Naive thymus-derived CD8-positive, alpha-beta T cell (primary cell): ENCODE results near the gene ST7. TPM values are rescaled to one million over a fixed set of nuclear protein-coding genes. Genes with fewer than 3 reads are reported as not detected.
A peak's percentile ranks its signal among the peaks of the same experiment; 100 is the strongest.
"Not testable (repeated sequence)": the region's sequence is repeated elsewhere in the genome, so short reads cannot be mapped to it uniquely, and the experiment has no call there.

Experiments used
- ATAC-seq, 2 donors: fragments of 150-1000 bp; cut with Tn5 transposase in 1 of 2; sonication (Bioruptor Pico), chemical (Tn5 transposase) in 1 of 2; 1 replicate in 1 of 2; 2 replicates in 1 of 2; pipeline ENCODE4 v1.10.0; 2021; ENCODE audit warnings: mild to moderate bottlenecking in 2 of 2, moderate library complexity in 2 of 2
- POLR2A ChIA-PET: fragments of 350-600 bp; sonication (Branson Sonifier 250); formaldehyde crosslinking; loops from one replicate; lab custom pipeline; 2021; ENCODE audit warnings: antibody characterized with exemption; lab: Charles Lee
- DNase-seq, 10 donors: peaks; one replicate each; pipeline versions ENCODE4 v3.0.0 to v3.0.0-alpha.2; 2020 to 2022
- H3K27ac Mint-ChIP-seq, 10 donors: one replicate each; pipeline ENCODE4 v1.8.0; 2020 to 2022; ENCODE audit warnings: mild to moderate bottlenecking in 10 of 10, mixed read lengths in 10 of 10, moderate library complexity in 4 of 10, inconsistent platforms in 1 of 10
- H3K27me3 Mint-ChIP-seq, 5 donors: one replicate each; pipeline ENCODE4 v1.8.0; 2021 to 2022; ENCODE audit warnings: mixed read lengths in 5 of 5
- H3K36me3 Mint-ChIP-seq, 3 donors: one replicate each; pipeline ENCODE4 v1.8.0; 2020 to 2022; ENCODE audit warnings: mixed read lengths in 3 of 3, mild to moderate bottlenecking in 2 of 3, inconsistent platforms in 1 of 3
- H3K4me1 Mint-ChIP-seq, 4 donors: one replicate each; pipeline ENCODE4 v1.8.0; 2021 to 2022; ENCODE audit warnings: mixed read lengths in 4 of 4
- H3K4me3 Mint-ChIP-seq, 10 donors: one replicate each; pipeline ENCODE4 v1.8.0; 2020 to 2022; ENCODE audit warnings: mild to moderate bottlenecking in 10 of 10, mixed read lengths in 10 of 10, moderate library complexity in 6 of 10, inconsistent platforms in 1 of 10
- H3K9me3 Mint-ChIP-seq, 9 donors: one replicate each; pipeline ENCODE4 v1.8.0; 2020 to 2022; ENCODE audit warnings: mixed read lengths in 9 of 9, mild to moderate bottlenecking in 3 of 9, inconsistent platforms in 1 of 9, moderate library complexity in 1 of 9
- polyA plus RNA-seq, 3 donors: library from polyadenylated mRNA; unstranded; fragments of 300-500 nt; fragmentation: Illumina TruSeq; gene quantifications; one replicate each; pipeline ENCODE4 v1.2.3, GENCODE V29; 2021
- total RNA-seq, 8 experiments: library from RNA in 2 of 8; stranded (reverse) in 2 of 8; gene quantifications; one replicate each; pipeline ENCODE4 v1.2.3 and lab custom pipeline; 2021 to 2026

ST7 gene
- total and polyA plus RNA-seq, 5 experiments from 2014 or later = 1.3 to 5.3 (median 3.0) TPM

GRCh38 chr7:117114272-117114671, 161.0 kb downstream of the ST7 start:
- DNase-seq (no peak), ATAC-seq (no peak)
- POLR2A ChIA-PET = no interaction called here
- Mint-ChIP-seq H3K27me3 (no peaks in the 10 kb centered on the region), H3K27ac (no peak overlapping the region), H3K36me3 (peaks cover 0 to 2% (median 2%) of the 10 kb centered on the region in 3 donors), H3K4me3 (no peak overlapping the region), H3K4me1 (peaks cover 6 to 20% (median 16%) of the 10 kb centered on the region in 4 donors), H3K9me3 (no peaks in the 10 kb centered on the region)

GRCh38 chr7:117116211-117116610, 162.9 kb downstream of the ST7 start:
- ATAC-seq (no peak), DNase-seq (no peak)
- peaks cover 0 to 6% (median 3%) of the 10 kb centered on the region in 4 donors for H3K4me1 Mint-ChIP-seq
- no peaks in the 10 kb centered on the region for H3K27me3 Mint-ChIP-seq
- POLR2A ChIA-PET = no interaction called here
- no peak overlapping the region for H3K27ac Mint-ChIP-seq
- no peaks in the 10 kb centered on the region for H3K9me3 Mint-ChIP-seq
- no peak overlapping the region for H3K4me3 Mint-ChIP-seq
- H3K36me3 Mint-ChIP-seq = peaks cover 0 to 2% (median 2%) of the 10 kb centered on the region in 3 donors

- no peak for DNase-seq
- H3K4me1 Mint-ChIP-seq = no peaks in the 10 kb centered on the region
- H3K4me3 Mint-ChIP-seq = no peak overlapping the region
- POLR2A ChIA-PET = no interaction called here
- peaks cover 0 to 2% (median 2%) of the 10 kb centered on the region in 3 donors for H3K36me3 Mint-ChIP-seq
- no peaks in the 10 kb centered on the region for H3K9me3 Mint-ChIP-seq
- H3K27me3 Mint-ChIP-seq = no peaks in the 10 kb centered on the region
- no peak overlapping the region for H3K27ac Mint-ChIP-seq
- no peak for ATAC-seq
Observed at GRCh38 chr7:117117172-117117571, 163.9 kb downstream of the ST7 start.

- no peak overlapping the region for H3K4me3 Mint-ChIP-seq
- no peaks in the 10 kb centered on the region for H3K4me1 Mint-ChIP-seq
- POLR2A ChIA-PET = no interaction called here
- H3K9me3 Mint-ChIP-seq = no peaks in the 10 kb centered on the region
- DNase-seq = no peak
- H3K36me3 Mint-ChIP-seq = peaks cover 0 to 2% (median 0%) of the 10 kb centered on the region in 3 donors
- H3K27me3 Mint-ChIP-seq = no peaks in the 10 kb centered on the region
- no peak for ATAC-seq
- H3K27ac Mint-ChIP-seq = no peak overlapping the region
Observed at GRCh38 chr7:117118579-117119180, 165.4 kb downstream of the ST7 start.

GRCh38 chr7:117119192-117119924, 166.1 kb downstream of the ST7 start:
- no peak overlapping the region for H3K4me3 Mint-ChIP-seq
- POLR2A ChIA-PET = interaction anchor here (0.7 kb wide), 1 partner anchor 1028 kb away, joined by 3 read pairs; no protein-coding TSS in a partner anchor
- no peaks in the 10 kb centered on the region for H3K27me3 Mint-ChIP-seq
- DNase-seq (peak; percentile 53 to 88 (median 70)), ATAC-seq (peak in 1 of 2 donors; percentile 43)
- peaks cover 0 to 2% (median 0%) of the 10 kb centered on the region in 3 donors for H3K36me3 Mint-ChIP-seq
- H3K27ac Mint-ChIP-seq = no peak overlapping the region
- H3K4me1 Mint-ChIP-seq = no peaks in the 10 kb centered on the region
- H3K9me3 Mint-ChIP-seq = no peaks in the 10 kb centered on the region

GRCh38 chr7:117120321-117120720, 167.0 kb downstream of the ST7 start:
- H3K4me3 Mint-ChIP-seq, H3K27ac Mint-ChIP-seq, H3K9me3 Mint-ChIP-seq, DNase-seq, H3K36me3 Mint-ChIP-seq, H3K27me3 Mint-ChIP-seq, ATAC-seq, H3K4me1 Mint-ChIP-seq: not testable (repeated sequence)
- POLR2A ChIA-PET = interaction anchor here (0.7 kb wide), 1 partner anchor 1027 kb away, joined by 3 read pairs; no protein-coding TSS in a partner anchor

GRCh38 chr7:117122036-117122435, 168.7 kb downstream of the ST7 start:
- H3K27me3 Mint-ChIP-seq, ATAC-seq, H3K27ac Mint-ChIP-seq, DNase-seq, H3K4me3 Mint-ChIP-seq, H3K36me3 Mint-ChIP-seq, H3K9me3 Mint-ChIP-seq, POLR2A ChIA-PET, H3K4me1 Mint-ChIP-seq: not testable (repeated sequence)

- Mint-ChIP-seq H3K9me3 (no peaks in the 10 kb centered on the region), H3K36me3 (no peaks in the 10 kb centered on the region), H3K27me3 (peaks cover 0 to 1% (median 0%) of the 10 kb centered on the region in 5 donors), H3K27ac (no peak overlapping the region), H3K4me3 (no peak overlapping the region), H3K4me1 (peaks cover 0 to 2% (median 0%) of the 10 kb centered on the region in 4 donors)
- no peak for DNase-seq
- POLR2A ChIA-PET = no interaction called here
- no peak for ATAC-seq
Observed at GRCh38 chr7:117122536-117122935, 169.2 kb downstream of the ST7 start.

GRCh38 chr7:117123311-117123926, 170.1 kb downstream of the ST7 start:
- DNase-seq = no peak
- Mint-ChIP-seq H3K4me3 (no peak overlapping the region), H3K27me3 (peaks cover 0 to 1% (median 0%) of the 10 kb centered on the region in 5 donors), H3K4me1 (peaks cover 0 to 2% (median 0%) of the 10 kb centered on the region in 4 donors), H3K9me3 (no peaks in the 10 kb centered on the region), H3K36me3 (no peaks in the 10 kb centered on the region), H3K27ac (peak overlapping the region in 1 of 10 donors; percentile 58)
- no peak for ATAC-seq
- POLR2A ChIA-PET = no interaction called here

GRCh38 chr7:117124591-117125220, 171.4 kb downstream of the ST7 start:
- DNase-seq (peak in 1 of 10 donors; percentile 23), ATAC-seq (no peak)
- Mint-ChIP-seq H3K4me3 (no peak overlapping the region), H3K36me3 (no peaks in the 10 kb centered on the region), H3K27me3 (peaks cover 0 to 1% (median 0%) of the 10 kb centered on the region in 5 donors), H3K27ac (no peak overlapping the region), H3K4me1 (peaks cover 0 to 2% (median 0%) of the 10 kb centered on the region in 4 donors), H3K9me3 (no peaks in the 10 kb centered on the region)
- POLR2A ChIA-PET = no interaction called here

GRCh38 chr7:117126676-117127075, 173.4 kb downstream of the ST7 start:
- H3K36me3 Mint-ChIP-seq = no peaks in the 10 kb centered on the region
- H3K27ac Mint-ChIP-seq = peak overlapping the region in 1 of 10 donors; percentile 3
- POLR2A ChIA-PET = no interaction called here
- peaks cover 0 to 2% (median 0%) of the 10 kb centered on the region in 4 donors for H3K4me1 Mint-ChIP-seq
- peaks cover 0 to 1% (median 0%) of the 10 kb centered on the region in 5 donors for H3K27me3 Mint-ChIP-seq
- H3K4me3 Mint-ChIP-seq = no peak overlapping the region
- DNase-seq = no peak
- ATAC-seq = no peak
- H3K9me3 Mint-ChIP-seq = no peaks in the 10 kb centered on the region

GRCh38 chr7:117127585-117128168, 174.4 kb downstream of the ST7 start:
- ATAC-seq (peak; percentile 48 to 49), DNase-seq (peak; percentile 2 to 76 (median 38))
- Mint-ChIP-seq H3K9me3 (no peaks in the 10 kb centered on the region), H3K36me3 (peaks cover 0 to 4% (median 0%) of the 10 kb centered on the region in 3 donors), H3K4me3 (no peak overlapping the region), H3K4me1 (peaks cover 0 to 2% (median 0%) of the 10 kb centered on the region in 4 donors), H3K27me3 (peaks cover 0 to 1% (median 0%) of the 10 kb centered on the region in 5 donors), H3K27ac (no peak overlapping the region)
- POLR2A ChIA-PET = no interaction called here
